ENCODE measurements around the gene SUN5. TPM values are rescaled to one million over a fixed set of nuclear protein-coding genes. Genes with fewer than 3 reads are reported as not detected.

SUN5 gene
- total and polyA plus RNA-seq, 2 donors (not counting 3 experiments of a cell fraction or from before 2014, with no cell fraction given), result not detected

GRCh38 chr20:32968478-32969241, 35.6 kb downstream of the SUN5 start:
- dilution Hi-C loops (cut with MboI; ENCODE audit: extremely low pct_ligation_motif_present, low sequenced_read_pairs) (no loop called here), intact Hi-C loops (cut with micrococcal nuclease) (no loop called here)
- H3K27ac ChIP-seq (ENCODE audit: insufficient read depth, low read depth, low read length), result no peak overlapping the region
- H4K20me1 ChIP-seq (replicated peaks; ENCODE audit: control insufficient read depth, extremely low read depth, insufficient read depth, low read length), result no peaks in the 10 kb centered on the region
- H3K27me3 ChIP-seq (ENCODE audit: control insufficient read depth in 2 of 2, insufficient read depth in 2 of 2, low read length in 2 of 2), result peaks cover 0 to 2% of the 10 kb centered on the region in 2 experiments
- TF ChIP-seq EZH2 (IDR thresholded peaks at IDR 0.05; ENCODE audit: borderline replicate concordance, low read depth, low read length, severe bottlenecking), result no peak
- no peak for TF ChIP-seq MAX (IDR thresholded peaks at IDR 0.05; ENCODE audit: insufficient read depth, insufficient read length)
- TF ChIP-seq POLR2AphosphoS5 (IDR thresholded peaks at IDR 0.05; ENCODE audit: insufficient read depth, low read depth, low read length), result no peak
- TF ChIP-seq JUN (IDR thresholded peaks at IDR 0.05; ENCODE audit: borderline replicate concordance, insufficient read depth, insufficient read length, low read depth), result no peak
- no peak for TF ChIP-seq FOS (IDR thresholded peaks at IDR 0.05; ENCODE audit: borderline replicate concordance, insufficient read depth, low read length)
- no peak for TF ChIP-seq CTCF (IDR thresholded peaks at IDR 0.05; ENCODE audit: extremely low read depth in 1 of 2, insufficient read depth in 1 of 2, low read depth in 1 of 2, low read length in 2 of 2)
- TF ChIP-seq GATA2 (IDR thresholded peaks at IDR 0.05; ENCODE audit: insufficient read depth, insufficient read length, low read depth, low read length), result no peak
- no peak for TF ChIP-seq POLR2A (IDR thresholded peaks at IDR 0.05; ENCODE audit: low read depth, low read length)
- no peak for TF ChIP-seq MYC (IDR thresholded peaks at IDR 0.05; ENCODE audit: low read depth, low read length)
- CTCF ChIA-PET, result interaction anchor here (0.8 kb wide), 1 partner anchor 11 kb away, joined by 3 read pairs; no protein-coding TSS in a partner anchor
- FAIRE-seq, result no peak
- BruUV-seq (replicated peaks), result no TSS peak
- no peaks in the 10 kb centered on the region for H3K9me1 ChIP-seq (replicated peaks; ENCODE audit: control insufficient read depth, extremely low read depth, insufficient read depth, low read length)
- H3K79me2 ChIP-seq (ENCODE audit: control insufficient read depth, insufficient read depth, low read length), result no peaks in the 10 kb centered on the region
- no peak overlapping the region for H3K9ac ChIP-seq (replicated peaks; ENCODE audit: extremely low read depth, insufficient read depth, low read length)
- POLR2A ChIA-PET, result no interaction called here
- H3K36me3 ChIP-seq (ENCODE audit: control insufficient read depth in 2 of 2, extremely low read depth in 1 of 2, insufficient read depth in 2 of 2, low read length in 2 of 2), result no peaks in the 10 kb centered on the region
- no peak overlapping the region for H2AFZ ChIP-seq (ENCODE audit: low read depth, low read length)
- no peak overlapping the region for H3K4me3 ChIP-seq (replicated peaks in 1 of 3; ENCODE audit: insufficient read depth in 1 of 3, low read depth in 1 of 3, low read length in 3 of 3)
- H3K4me2 ChIP-seq (ENCODE audit: insufficient read depth, low read length), result no peak overlapping the region
- H3K4me1 ChIP-seq (ENCODE audit: control insufficient read depth, extremely low read depth, insufficient read depth, low read length), result peaks cover 14% of the 10 kb centered on the region
- no peak for DNase-seq (ENCODE audit: low read depth, low spot score)
- no peaks in the 10 kb centered on the region for H3K9me3 ChIP-seq (replicated peaks; ENCODE audit: control insufficient read depth, insufficient read depth, low read length)
